Transverse colon (tissue), 4 donors: Measurements from ENCODE around the gene MGAT5. TPM values are rescaled to one million over a fixed set of nuclear protein-coding genes. Genes with fewer than 3 reads are reported as not detected.
A peak's percentile ranks its signal among the peaks of the same experiment; 100 is the strongest.

Experiments used
- DNase-seq: peaks from one replicate; pipeline ENCODE4 v3.0.0-alpha.2; 2019
- H3K27ac ChIP-seq, 4 donors: fragments of 200-600 bp; sonication (generic); 2 replicates each; pipeline ENCODE4 v1.5.1; 2016 to 2018; ENCODE audit warnings: inconsistent platforms in 4 of 4
- H3K27me3 ChIP-seq: fragments of 200-600 bp; sonication (generic); 2 replicates; pipeline ENCODE4 v1.5.1; 2017; ENCODE audit warnings: inconsistent platforms
- H3K36me3 ChIP-seq, 4 donors: fragments of 200-600 bp; sonication (generic); 2 replicates each; pipeline ENCODE4 v1.5.1; 2017 to 2019; ENCODE audit warnings: inconsistent platforms in 4 of 4
- H3K4me1 ChIP-seq, 4 donors: fragments of 200-600 bp; sonication (generic); 2 replicates each; pipeline ENCODE4 v1.5.1; 2017 to 2020; ENCODE audit warnings: inconsistent platforms in 4 of 4
- H3K4me3 ChIP-seq, 4 donors: fragments of 200-600 bp; sonication (generic); 1 replicate in 1 of 4; 2 replicates in 3 of 4; pipeline versions ENCODE4 v1.5.1 to v1.6.1; 2017 to 2019; ENCODE audit warnings: inconsistent platforms in 4 of 4
- H3K9me3 ChIP-seq, 2 donors: fragments of 200-600 bp; sonication (generic); 2 replicates each; pipeline ENCODE4 v1.5.1; 2017 to 2019; ENCODE audit warnings: inconsistent platforms in 2 of 2
- EP300 ChIP-seq: sonication (generic); formaldehyde crosslinking; IDR thresholded peaks from one replicate; pipeline ENCODE4 v1.6.1; 2017; ENCODE audit warnings: antibody characterized with exemption, low read depth
- POLR2A ChIP-seq: fragments of 450-650 bp; IDR thresholded peaks from one replicate; pipeline ENCODE4 v1.6.1; 2016; ENCODE audit warnings: antibody characterized with exemption, mild to moderate bottlenecking, moderate library complexity
- POLR2AphosphoS5 ChIP-seq, 3 donors: sonication (generic); formaldehyde crosslinking; IDR thresholded peaks; one replicate each; pipeline ENCODE4 v1.6.1; 2016; ENCODE audit warnings: antibody characterized with exemption in 3 of 3
- WGBS, 2 donors: methylation state at CpG; one replicate each; pipeline ENCODE4 v1.1.5; 2018; ENCODE audit warnings: low coverage in 1 of 2; 5-methylcytosine and 5-hydroxymethylcytosine counted together
- in situ Hi-C, 4 donors: fragments of 200-750 bp; cut with MboI; loops; one replicate each; pipeline versions ENCODE4 v1.15.0 to v1.15.1; 2017; ENCODE audit warnings: low sequenced_read_pairs in 3 of 4, low pct_ligation_motif_present in 1 of 4, low pct_unique_long_range_greater_than_20kb in 1 of 4
- intact Hi-C: fragments of 100-400 bp; cut with DNase I; formaldehyde crosslinking; loops from one replicate; pipeline ENCODE4 v1.15.1; 2023; ENCODE audit warnings: low total_unique reads
- total RNA-seq, 4 donors: library from RNA; depleted of rRNA; stranded (reverse); fragments of >200 nt; gene quantifications; one replicate each; pipeline ENCODE4 v1.1.0, GENCODE V29; 2016
- TF ChIP-seq, protein P1 (sequence below), 5 experiments: fragments of 200-600 bp in 3 of 5; fragments of 450-650 bp in 2 of 5; sonication (generic) in 3 of 5; IDR thresholded peaks; 1 replicate in 2 of 5; 2 replicates in 3 of 5; pipeline ENCODE4 v1.5.1; 2016 to 2017; ENCODE audit warnings: antibody characterized with exemption in 5 of 5, inconsistent platforms in 3 of 5, mild to moderate bottlenecking in 2 of 5, moderate library complexity in 1 of 5

Gene MGAT5
- total RNA-seq, 4 donors from 2014 or later, result 23.6 to 67.6 (median 55.2) TPM

DNA sequence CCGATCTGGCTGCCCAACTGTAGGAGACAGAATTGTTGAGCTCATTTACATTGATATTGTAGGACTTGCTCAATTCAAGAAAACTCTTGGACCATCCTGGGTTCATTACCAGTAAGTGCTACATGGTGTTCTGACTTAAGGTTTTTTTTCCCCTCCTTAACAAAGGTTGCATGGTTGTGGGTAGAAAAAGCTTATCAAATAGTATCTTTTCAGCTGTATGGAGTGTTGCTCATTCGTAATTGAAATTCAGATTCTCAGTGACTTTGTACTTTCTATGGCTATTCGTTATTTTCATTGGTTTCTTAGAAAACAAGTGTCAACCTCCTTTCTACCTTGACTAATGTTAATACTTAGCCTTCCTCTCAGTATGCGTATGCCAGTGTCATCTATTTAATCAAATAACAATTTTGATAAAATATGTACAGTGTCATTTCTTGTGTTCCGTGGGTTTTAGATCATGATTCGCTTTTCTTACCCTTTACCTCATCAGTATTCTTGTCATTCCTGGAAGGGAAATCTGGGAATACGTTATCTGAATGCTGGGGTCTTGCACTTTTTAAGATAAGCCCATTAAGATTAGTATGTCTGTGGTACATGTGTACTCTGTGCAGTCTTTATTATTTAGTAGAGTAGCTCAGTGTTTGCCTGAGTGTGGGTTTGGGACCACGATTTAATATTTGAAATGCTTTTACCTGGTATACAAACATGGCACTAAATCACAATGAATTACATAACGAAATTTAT, 91.3 kb downstream of the MGAT5 start:
- no peak for DNase-seq
- Histone ChIP-seq H3K4me1 (peaks cover 0 to 6% (median 0%) of the 10 kb centered on the region in 4 donors), H3K27me3 (no peaks in the 10 kb centered on the region), H3K36me3 (peaks cover 0 to 10% (median 0%) of the 10 kb centered on the region in 4 donors), H3K9me3 (no peaks in the 10 kb centered on the region), H3K4me3 (no peak overlapping the region), H3K27ac (no peak overlapping the region)
- TF ChIP-seq EP300, result no peak
- no peak for TF ChIP-seq POLR2AphosphoS5 (IDR thresholded peaks at IDR 0.05)
- TF ChIP-seq POLR2A, result no peak
- TF ChIP-seq, protein P1, sequence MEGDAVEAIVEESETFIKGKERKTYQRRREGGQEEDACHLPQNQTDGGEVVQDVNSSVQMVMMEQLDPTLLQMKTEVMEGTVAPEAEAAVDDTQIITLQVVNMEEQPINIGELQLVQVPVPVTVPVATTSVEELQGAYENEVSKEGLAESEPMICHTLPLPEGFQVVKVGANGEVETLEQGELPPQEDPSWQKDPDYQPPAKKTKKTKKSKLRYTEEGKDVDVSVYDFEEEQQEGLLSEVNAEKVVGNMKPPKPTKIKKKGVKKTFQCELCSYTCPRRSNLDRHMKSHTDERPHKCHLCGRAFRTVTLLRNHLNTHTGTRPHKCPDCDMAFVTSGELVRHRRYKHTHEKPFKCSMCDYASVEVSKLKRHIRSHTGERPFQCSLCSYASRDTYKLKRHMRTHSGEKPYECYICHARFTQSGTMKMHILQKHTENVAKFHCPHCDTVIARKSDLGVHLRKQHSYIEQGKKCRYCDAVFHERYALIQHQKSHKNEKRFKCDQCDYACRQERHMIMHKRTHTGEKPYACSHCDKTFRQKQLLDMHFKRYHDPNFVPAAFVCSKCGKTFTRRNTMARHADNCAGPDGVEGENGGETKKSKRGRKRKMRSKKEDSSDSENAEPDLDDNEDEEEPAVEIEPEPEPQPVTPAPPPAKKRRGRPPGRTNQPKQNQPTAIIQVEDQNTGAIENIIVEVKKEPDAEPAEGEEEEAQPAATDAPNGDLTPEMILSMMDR (IDR thresholded peaks at IDR 0.05), result no peak
- intact Hi-C loops, result no loop called here
- in situ Hi-C loops, result no loop called here
- WGBS, 2 donors, result 95 to 97% methylated on average over 9 of the region's 9 CpGs

DNA sequence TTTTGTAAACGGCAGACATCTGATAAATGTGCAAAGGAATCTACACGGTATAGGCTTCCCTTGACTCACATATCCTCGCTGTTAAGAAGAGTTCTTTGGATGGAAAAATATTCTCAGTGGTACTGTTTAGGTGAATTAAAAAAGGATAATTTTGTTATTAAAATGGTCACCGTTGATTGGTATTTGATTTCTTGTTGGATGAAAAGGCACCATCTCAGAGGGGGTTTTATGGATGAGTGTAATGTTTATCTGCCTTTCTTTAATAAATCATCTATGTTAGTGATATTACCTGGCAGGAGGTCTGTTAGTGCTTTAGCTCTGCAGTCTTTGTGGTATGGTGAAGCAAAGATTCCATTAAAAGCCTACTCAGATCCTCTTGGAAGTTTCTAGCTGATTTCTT, 92.3 kb downstream of the MGAT5 start:
- peaks cover 0 to 14% (median 0%) of the 10 kb centered on the region in 4 donors for H3K36me3 ChIP-seq
- TF ChIP-seq, protein P1 (IDR thresholded peaks at IDR 0.05), result no peak
- TF ChIP-seq EP300 (no peak), POLR2A (no peak), POLR2AphosphoS5 (IDR thresholded peaks at IDR 0.05) (no peak)
- no peaks in the 10 kb centered on the region for H3K9me3 ChIP-seq
- intact Hi-C loops (no loop called here), in situ Hi-C loops (no loop called here)
- no peak overlapping the region for H3K27ac ChIP-seq
- no peak for DNase-seq
- H3K4me3 ChIP-seq, result no peak overlapping the region
- WGBS, 2 donors, result 89 to 96% methylated on average over 4 of the region's 4 CpGs
- H3K27me3 ChIP-seq, result no peaks in the 10 kb centered on the region
- peaks cover 0 to 6% (median 0%) of the 10 kb centered on the region in 4 donors for H3K4me1 ChIP-seq

DNA sequence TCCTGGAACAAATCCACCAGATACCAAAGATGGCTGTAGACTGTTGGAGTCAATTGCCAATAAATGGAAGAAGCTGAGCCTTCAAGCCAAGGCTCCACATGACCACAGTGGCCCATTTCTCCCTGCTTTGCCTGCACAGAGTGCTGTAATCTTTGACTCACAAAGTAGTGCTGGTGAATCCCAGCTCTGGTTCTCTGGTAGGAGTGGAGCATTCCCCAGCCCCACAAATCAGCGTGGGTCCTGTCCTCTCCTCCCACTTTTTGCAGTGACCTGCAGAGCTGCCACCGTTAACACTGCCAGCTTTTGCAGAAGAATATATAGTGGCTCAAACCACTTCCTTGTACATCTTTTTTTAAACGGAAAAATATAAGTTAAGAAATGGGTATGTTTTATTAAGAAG, 93.9 kb downstream of the MGAT5 start:
- TF ChIP-seq EP300 (no peak), POLR2AphosphoS5 (IDR thresholded peaks at IDR 0.05) (no peak), POLR2A (no peak)
- TF ChIP-seq, protein P1 (IDR thresholded peaks at IDR 0.05), result no peak
- H3K9me3 ChIP-seq, result no peaks in the 10 kb centered on the region
- intact Hi-C loops, result no loop called here

DNA sequence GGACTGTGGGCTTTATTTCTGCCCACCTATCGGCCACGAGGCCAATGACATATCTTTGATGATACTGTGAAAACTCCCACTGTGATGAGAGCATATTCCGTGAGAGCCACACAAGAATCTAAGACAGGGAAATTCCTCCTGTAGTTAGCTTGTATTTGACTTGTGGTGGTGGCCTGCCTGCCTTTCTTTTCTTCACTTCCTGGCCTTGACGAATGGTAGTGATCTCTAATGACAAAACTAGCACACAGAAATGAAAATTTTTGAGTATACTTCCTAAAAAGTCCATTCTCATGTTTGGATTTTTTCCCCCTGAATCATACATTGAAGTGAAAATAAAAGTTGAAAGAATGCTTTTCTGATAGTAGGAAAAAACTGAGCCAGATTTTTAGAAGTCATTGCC, 94.4 kb downstream of the MGAT5 start:
- H3K9me3 ChIP-seq, result no peaks in the 10 kb centered on the region

More for the DNA sequence above, 93.9 kb downstream of the MGAT5 start:
- DNase-seq, result no peak
- no peaks in the 10 kb centered on the region for H3K27me3 ChIP-seq
- 51 to 66% methylated on average over 2 to 3 of the region's 3 CpGs for WGBS, 2 donors
- peaks cover 0 to 6% (median 0%) of the 10 kb centered on the region in 4 donors for H3K4me1 ChIP-seq
- peaks cover 0 to 10% (median 0%) of the 10 kb centered on the region in 4 donors for H3K36me3 ChIP-seq
- H3K4me3 ChIP-seq, result no peak overlapping the region
- peak overlapping the region in 2 of 4 donors; percentile 13 to 24 for H3K27ac ChIP-seq
- in situ Hi-C loops, result no loop called here

More for the DNA sequence above, 94.4 kb downstream of the MGAT5 start:
- DNase-seq, result no peak
- intact Hi-C loops, result no loop called here
- H3K4me1 ChIP-seq, result peaks cover 0 to 6% (median 0%) of the 10 kb centered on the region in 4 donors
- TF ChIP-seq POLR2A (no peak), EP300 (no peak), POLR2AphosphoS5 (IDR thresholded peaks at IDR 0.05) (no peak)
- TF ChIP-seq, protein P1 (IDR thresholded peaks at IDR 0.05), result no peak
- H3K4me3 ChIP-seq, result no peak overlapping the region
- peak overlapping the region in 2 of 4 donors; percentile 13 to 24 for H3K27ac ChIP-seq
- no peaks in the 10 kb centered on the region for H3K27me3 ChIP-seq
- 75% methylated on average over 4 of the region's 4 CpGs; no CpG with 5 or more reads in 1 of the 2 donors for WGBS, 2 donors
- in situ Hi-C loops, result no loop called here
- H3K36me3 ChIP-seq, result peaks cover 0 to 10% (median 0%) of the 10 kb centered on the region in 4 donors
